WTC11 (cell line): Measurements from ENCODE around the gene TLX1. TPM values are rescaled to one million over a fixed set of nuclear protein-coding genes. Genes with fewer than 3 reads are reported as not detected.

Source experiments
- ATAC-seq: fragments of 200-7000 bp; cut with Tn5 transposase; 2 replicates; pipeline ENCODE4 v1.10.0; 2021; ENCODE audit warnings: mild to moderate bottlenecking, moderate library complexity
- CTCF ChIA-PET: fragments of 300-600 bp; sonication (Branson Sonifier 250); formaldehyde crosslinking; loops from one replicate; lab custom pipeline; 2021; ENCODE audit warnings: antibody characterized with exemption; lab: Charles Lee
- POLR2A ChIA-PET: fragments of 350-600 bp; sonication (Branson Sonifier 250); formaldehyde crosslinking; loops from one replicate; lab custom pipeline; 2021; ENCODE audit warnings: antibody characterized with exemption; lab: Charles Lee
- DNase-seq: peaks from one replicate; pipeline ENCODE4 v3.0.0; 2021; ENCODE audit warnings: low spot score
- H3K27ac Mint-ChIP-seq: 2 replicates; pipeline ENCODE4 v1.8.0; 2021; ENCODE audit warnings: mixed read lengths
- H3K27me3 Mint-ChIP-seq: 2 replicates; pipeline ENCODE4 v1.8.0; 2021; ENCODE audit warnings: low read depth, mild to moderate bottlenecking, moderate library complexity, mixed read lengths
- H3K36me3 Mint-ChIP-seq: 2 replicates; pipeline ENCODE4 v1.8.0; 2021; ENCODE audit warnings: mixed read lengths
- H3K4me1 Mint-ChIP-seq: 2 replicates; pipeline ENCODE4 v1.8.0; 2022; ENCODE audit warnings: mixed read lengths
- H3K4me3 Mint-ChIP-seq: 2 replicates; pipeline ENCODE4 v1.8.0; 2021; ENCODE audit warnings: mild to moderate bottlenecking, moderate library complexity, mixed read lengths
- H3K9me3 Mint-ChIP-seq: 2 replicates; pipeline ENCODE4 v1.8.0; 2021; ENCODE audit warnings: mixed read lengths
- ESRRA ChIP-seq: sonication (generic); formaldehyde crosslinking; IDR thresholded peaks from 2 replicates; pipeline ENCODE4 v1.8.1; 2022; ENCODE audit warnings: mild to moderate bottlenecking, missing genetic modification reagents, borderline replicate concordance
- FOXK1 ChIP-seq: sonication (generic); formaldehyde crosslinking; IDR thresholded peaks from 2 replicates; pipeline ENCODE4 v1.8.0; 2022; ENCODE audit warnings: mild to moderate bottlenecking, moderate library complexity, missing genetic modification reagents
- IRF2 ChIP-seq: sonication (generic); formaldehyde crosslinking; IDR thresholded peaks from 2 replicates; pipeline ENCODE4 v1.8.0; 2022; ENCODE audit warnings: low read depth, missing genetic modification reagents, borderline replicate concordance
- KAT7 ChIP-seq: sonication (generic); formaldehyde crosslinking; IDR thresholded peaks from 2 replicates; pipeline ENCODE4 v1.8.1; 2023; ENCODE audit warnings: missing genetic modification reagents, mild to moderate bottlenecking, borderline replicate concordance
- NFYB ChIP-seq: sonication (generic); formaldehyde crosslinking; conservative IDR thresholded peaks from 2 replicates; pipeline ENCODE4 v1.8.0; 2022; ENCODE audit warnings: low read depth, missing genetic modification reagents
- NR2C2 ChIP-seq: sonication (generic); formaldehyde crosslinking; IDR thresholded peaks from 2 replicates; pipeline ENCODE4 v1.8.0; 2022; ENCODE audit warnings: mild to moderate bottlenecking, missing genetic modification reagents
- SP1 ChIP-seq: sonication (generic); formaldehyde crosslinking; conservative IDR thresholded peaks from 2 replicates; pipeline ENCODE4 v1.8.1; 2022; ENCODE audit warnings: missing genetic modification reagents
- ZNF671 ChIP-seq: fragments of 250-450 bp; sonication (Bioruptor Pico); IDR thresholded peaks from 2 replicates; pipeline ENCODE4 v1.8.0; 2021; ENCODE audit warnings: mild to moderate bottlenecking
- total RNA-seq: library from RNA; stranded (reverse); gene quantifications from 3 replicates; pipeline ENCODE4 v1.2.3, GENCODE V29; 2021
- TF ChIP-seq, protein P1 (sequence below): sonication (generic); formaldehyde crosslinking; IDR thresholded peaks from 2 replicates; pipeline ENCODE4 v1.8.0; 2023; ENCODE audit warnings: missing genetic modification reagents, mild to moderate bottlenecking, borderline replicate concordance
- TF ChIP-seq, protein P2 (sequence below): fragments of 250-450 bp; sonication (Bioruptor Pico); IDR thresholded peaks from 2 replicates; pipeline ENCODE4 v1.8.0; 2021; ENCODE audit warnings: mild to moderate bottlenecking
- TF ChIP-seq, protein P3 (sequence below): sonication (generic); formaldehyde crosslinking; IDR thresholded peaks from 2 replicates; pipeline ENCODE4 v1.8.1; 2023; ENCODE audit warnings: mild to moderate bottlenecking, missing genetic modification reagents
- TF ChIP-seq, protein P4 (sequence below): sonication (generic); formaldehyde crosslinking; IDR thresholded peaks from 2 replicates; pipeline ENCODE4 v1.8.1; 2023; ENCODE audit warnings: mild to moderate bottlenecking, moderate library complexity, missing genetic modification reagents
- TF ChIP-seq, protein P5 (sequence below): sonication (generic); formaldehyde crosslinking; conservative IDR thresholded peaks from 2 replicates; pipeline ENCODE4 v1.8.1; 2022; ENCODE audit warnings: mild to moderate bottlenecking, missing genetic modification reagents
- TF ChIP-seq, protein P6 (sequence below): sonication (generic); formaldehyde crosslinking; IDR thresholded peaks from 2 replicates; pipeline ENCODE4 v1.8.1; 2023; ENCODE audit warnings: mild to moderate bottlenecking, missing genetic modification reagents, borderline replicate concordance
- TF ChIP-seq, protein P7 (sequence below): sonication (generic); formaldehyde crosslinking; IDR thresholded peaks from 2 replicates; pipeline ENCODE4 v1.8.1; 2022; ENCODE audit warnings: missing genetic modification reagents, borderline replicate concordance

TLX1 gene
- total RNA-seq, 1 experiment from 2014 or later = 4.6 TPM

DNA sequence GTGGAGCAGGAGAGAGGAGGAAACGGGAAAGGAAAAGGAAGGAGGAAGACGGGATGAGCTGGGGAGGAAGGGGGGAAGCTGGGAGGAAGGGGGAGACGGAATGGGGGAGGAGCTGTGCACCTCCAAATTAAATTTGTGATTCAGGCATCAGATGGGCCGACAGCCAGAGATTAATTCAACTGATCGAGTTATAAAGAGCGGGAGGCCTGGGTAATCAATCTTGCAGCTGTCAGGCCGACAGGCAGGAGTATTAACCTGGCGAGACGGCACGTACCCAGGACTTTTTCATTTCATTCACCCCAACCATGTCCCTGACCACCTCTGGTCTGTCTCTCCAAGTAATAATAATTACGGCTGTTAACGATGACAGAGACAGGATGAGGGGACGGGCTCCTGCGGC lies 43.1 kb upstream of the TLX1 start:
- Mint-ChIP-seq H3K4me3 (no peak overlapping the region), H3K27me3 (peaks cover 28% of the 10 kb centered on the region), H3K36me3 (no peaks in the 10 kb centered on the region), H3K4me1 (peaks cover 4% of the 10 kb centered on the region; the same call in 1 of the 2 replicates), H3K9me3 (no peaks in the 10 kb centered on the region), H3K27ac (no peak overlapping the region)
- DNase-seq = no peak
- ChIA-PET POLR2A (interaction anchor here (0.5 kb wide), 1 partner anchor 143 kb away, joined by 7 read pairs; no protein-coding TSS in a partner anchor), CTCF (interaction anchor here (1.2 to 1.9 kb wide), 2 partner anchors 27 to 74 kb away, joined by 5 read pairs; partner anchors contain the start of gene KAZALD1)
- ATAC-seq = no peak
- no peak for TF ChIP-seq ESRRA (CRISPR knock-in tag)
- TF ChIP-seq, protein P1, sequence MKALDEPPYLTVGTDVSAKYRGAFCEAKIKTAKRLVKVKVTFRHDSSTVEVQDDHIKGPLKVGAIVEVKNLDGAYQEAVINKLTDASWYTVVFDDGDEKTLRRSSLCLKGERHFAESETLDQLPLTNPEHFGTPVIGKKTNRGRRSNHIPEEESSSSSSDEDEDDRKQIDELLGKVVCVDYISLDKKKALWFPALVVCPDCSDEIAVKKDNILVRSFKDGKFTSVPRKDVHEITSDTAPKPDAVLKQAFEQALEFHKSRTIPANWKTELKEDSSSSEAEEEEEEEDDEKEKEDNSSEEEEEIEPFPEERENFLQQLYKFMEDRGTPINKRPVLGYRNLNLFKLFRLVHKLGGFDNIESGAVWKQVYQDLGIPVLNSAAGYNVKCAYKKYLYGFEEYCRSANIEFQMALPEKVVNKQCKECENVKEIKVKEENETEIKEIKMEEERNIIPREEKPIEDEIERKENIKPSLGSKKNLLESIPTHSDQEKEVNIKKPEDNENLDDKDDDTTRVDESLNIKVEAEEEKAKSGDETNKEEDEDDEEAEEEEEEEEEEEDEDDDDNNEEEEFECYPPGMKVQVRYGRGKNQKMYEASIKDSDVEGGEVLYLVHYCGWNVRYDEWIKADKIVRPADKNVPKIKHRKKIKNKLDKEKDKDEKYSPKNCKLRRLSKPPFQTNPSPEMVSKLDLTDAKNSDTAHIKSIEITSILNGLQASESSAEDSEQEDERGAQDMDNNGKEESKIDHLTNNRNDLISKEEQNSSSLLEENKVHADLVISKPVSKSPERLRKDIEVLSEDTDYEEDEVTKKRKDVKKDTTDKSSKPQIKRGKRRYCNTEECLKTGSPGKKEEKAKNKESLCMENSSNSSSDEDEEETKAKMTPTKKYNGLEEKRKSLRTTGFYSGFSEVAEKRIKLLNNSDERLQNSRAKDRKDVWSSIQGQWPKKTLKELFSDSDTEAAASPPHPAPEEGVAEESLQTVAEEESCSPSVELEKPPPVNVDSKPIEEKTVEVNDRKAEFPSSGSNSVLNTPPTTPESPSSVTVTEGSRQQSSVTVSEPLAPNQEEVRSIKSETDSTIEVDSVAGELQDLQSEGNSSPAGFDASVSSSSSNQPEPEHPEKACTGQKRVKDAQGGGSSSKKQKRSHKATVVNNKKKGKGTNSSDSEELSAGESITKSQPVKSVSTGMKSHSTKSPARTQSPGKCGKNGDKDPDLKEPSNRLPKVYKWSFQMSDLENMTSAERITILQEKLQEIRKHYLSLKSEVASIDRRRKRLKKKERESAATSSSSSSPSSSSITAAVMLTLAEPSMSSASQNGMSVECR = no peak
- TF ChIP-seq, protein P2, sequence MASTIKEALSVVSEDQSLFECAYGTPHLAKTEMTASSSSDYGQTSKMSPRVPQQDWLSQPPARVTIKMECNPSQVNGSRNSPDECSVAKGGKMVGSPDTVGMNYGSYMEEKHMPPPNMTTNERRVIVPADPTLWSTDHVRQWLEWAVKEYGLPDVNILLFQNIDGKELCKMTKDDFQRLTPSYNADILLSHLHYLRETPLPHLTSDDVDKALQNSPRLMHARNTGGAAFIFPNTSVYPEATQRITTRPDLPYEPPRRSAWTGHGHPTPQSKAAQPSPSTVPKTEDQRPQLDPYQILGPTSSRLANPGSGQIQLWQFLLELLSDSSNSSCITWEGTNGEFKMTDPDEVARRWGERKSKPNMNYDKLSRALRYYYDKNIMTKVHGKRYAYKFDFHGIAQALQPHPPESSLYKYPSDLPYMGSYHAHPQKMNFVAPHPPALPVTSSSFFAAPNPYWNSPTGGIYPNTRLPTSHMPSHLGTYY (CRISPR knock-in tag) = no peak
- TF ChIP-seq ZNF671 (CRISPR knock-in tag) = no peak
- TF ChIP-seq, protein P3, sequence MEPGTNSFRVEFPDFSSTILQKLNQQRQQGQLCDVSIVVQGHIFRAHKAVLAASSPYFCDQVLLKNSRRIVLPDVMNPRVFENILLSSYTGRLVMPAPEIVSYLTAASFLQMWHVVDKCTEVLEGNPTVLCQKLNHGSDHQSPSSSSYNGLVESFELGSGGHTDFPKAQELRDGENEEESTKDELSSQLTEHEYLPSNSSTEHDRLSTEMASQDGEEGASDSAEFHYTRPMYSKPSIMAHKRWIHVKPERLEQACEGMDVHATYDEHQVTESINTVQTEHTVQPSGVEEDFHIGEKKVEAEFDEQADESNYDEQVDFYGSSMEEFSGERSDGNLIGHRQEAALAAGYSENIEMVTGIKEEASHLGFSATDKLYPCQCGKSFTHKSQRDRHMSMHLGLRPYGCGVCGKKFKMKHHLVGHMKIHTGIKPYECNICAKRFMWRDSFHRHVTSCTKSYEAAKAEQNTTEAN (CRISPR knock-in tag) = no peak
- no peak for TF ChIP-seq KAT7
- TF ChIP-seq, protein P4, sequence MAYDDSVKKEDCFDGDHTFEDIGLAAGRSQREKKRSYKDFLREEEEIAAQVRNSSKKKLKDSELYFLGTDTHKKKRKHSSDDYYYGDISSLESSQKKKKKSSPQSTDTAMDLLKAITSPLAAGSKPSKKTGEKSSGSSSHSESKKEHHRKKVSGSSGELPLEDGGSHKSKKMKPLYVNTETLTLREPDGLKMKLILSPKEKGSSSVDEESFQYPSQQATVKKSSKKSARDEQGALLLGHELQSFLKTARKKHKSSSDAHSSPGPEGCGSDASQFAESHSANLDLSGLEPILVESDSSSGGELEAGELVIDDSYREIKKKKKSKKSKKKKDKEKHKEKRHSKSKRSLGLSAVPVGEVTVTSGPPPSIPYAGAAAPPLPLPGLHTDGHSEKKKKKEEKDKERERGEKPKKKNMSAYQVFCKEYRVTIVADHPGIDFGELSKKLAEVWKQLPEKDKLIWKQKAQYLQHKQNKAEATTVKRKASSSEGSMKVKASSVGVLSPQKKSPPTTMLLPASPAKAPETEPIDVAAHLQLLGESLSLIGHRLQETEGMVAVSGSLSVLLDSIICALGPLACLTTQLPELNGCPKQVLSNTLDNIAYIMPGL (CRISPR knock-in tag) = no peak
- TF ChIP-seq, protein P5, sequence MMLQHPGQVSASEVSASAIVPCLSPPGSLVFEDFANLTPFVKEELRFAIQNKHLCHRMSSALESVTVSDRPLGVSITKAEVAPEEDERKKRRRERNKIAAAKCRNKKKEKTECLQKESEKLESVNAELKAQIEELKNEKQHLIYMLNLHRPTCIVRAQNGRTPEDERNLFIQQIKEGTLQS (CRISPR knock-in tag) = no peak

DNA sequence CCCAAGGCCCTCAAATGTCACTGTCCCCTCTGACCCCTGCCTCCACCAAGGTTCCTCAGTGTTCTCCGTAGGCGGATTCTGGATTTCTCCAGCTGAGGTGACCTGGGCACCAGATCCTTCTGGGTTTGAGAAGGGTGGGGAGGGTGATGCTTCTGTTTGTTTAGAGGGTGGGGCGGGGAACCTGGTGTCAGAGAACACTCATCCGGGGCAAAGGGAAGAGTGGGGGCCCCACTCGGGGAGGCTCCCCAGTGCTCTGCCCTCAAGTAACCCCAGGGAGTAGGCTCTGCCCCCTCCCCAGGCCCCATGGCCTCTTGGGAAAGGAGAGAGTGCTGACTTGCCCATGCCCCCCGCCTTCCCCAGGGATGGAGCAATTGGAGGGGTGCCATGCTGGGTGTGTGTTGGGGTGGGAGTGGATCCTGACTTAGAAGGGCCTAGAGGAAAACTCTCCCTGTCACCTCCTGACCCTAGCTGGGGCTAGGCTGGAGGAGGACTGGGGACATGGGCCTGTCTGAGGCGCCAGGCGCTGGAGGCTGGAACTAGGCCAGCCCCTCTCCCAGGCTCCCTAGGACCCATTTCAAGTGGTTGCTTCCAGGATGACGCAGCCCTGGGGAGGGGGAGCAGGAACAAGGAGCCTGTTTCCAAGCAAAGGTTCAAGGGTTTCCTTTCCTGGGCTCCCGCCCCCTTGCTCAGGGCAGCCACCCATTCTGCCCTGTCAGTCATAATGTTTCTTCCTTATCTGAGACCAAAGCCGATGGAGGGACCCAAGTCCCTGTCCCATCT lies 41.4 kb upstream of the TLX1 start:
- CTCF ChIA-PET = interaction anchor here (9.7 kb wide), 1 partner anchor 40 kb away, joined by 219 read pairs; the partner anchor contains the start of gene TLX1
- no peak overlapping the region for H3K27ac Mint-ChIP-seq
- H3K27me3 Mint-ChIP-seq = peaks cover 21% of the 10 kb centered on the region
- H3K4me1 Mint-ChIP-seq = peaks cover 12% of the 10 kb centered on the region
- DNase-seq (no peak), ATAC-seq (no peak)
- no peak overlapping the region for H3K4me3 Mint-ChIP-seq
- H3K36me3 Mint-ChIP-seq = no peaks in the 10 kb centered on the region
- POLR2A ChIA-PET = no interaction called here
- no peaks in the 10 kb centered on the region for H3K9me3 Mint-ChIP-seq
- TF ChIP-seq SP1 (CRISPR knock-in tag) (no peak), IRF2 (CRISPR knock-in tag) (no peak), NR2C2 (CRISPR knock-in tag) (no peak), NFYB (CRISPR knock-in tag) (no peak), FOXK1 (CRISPR knock-in tag) (no peak)
- TF ChIP-seq, protein P6, sequence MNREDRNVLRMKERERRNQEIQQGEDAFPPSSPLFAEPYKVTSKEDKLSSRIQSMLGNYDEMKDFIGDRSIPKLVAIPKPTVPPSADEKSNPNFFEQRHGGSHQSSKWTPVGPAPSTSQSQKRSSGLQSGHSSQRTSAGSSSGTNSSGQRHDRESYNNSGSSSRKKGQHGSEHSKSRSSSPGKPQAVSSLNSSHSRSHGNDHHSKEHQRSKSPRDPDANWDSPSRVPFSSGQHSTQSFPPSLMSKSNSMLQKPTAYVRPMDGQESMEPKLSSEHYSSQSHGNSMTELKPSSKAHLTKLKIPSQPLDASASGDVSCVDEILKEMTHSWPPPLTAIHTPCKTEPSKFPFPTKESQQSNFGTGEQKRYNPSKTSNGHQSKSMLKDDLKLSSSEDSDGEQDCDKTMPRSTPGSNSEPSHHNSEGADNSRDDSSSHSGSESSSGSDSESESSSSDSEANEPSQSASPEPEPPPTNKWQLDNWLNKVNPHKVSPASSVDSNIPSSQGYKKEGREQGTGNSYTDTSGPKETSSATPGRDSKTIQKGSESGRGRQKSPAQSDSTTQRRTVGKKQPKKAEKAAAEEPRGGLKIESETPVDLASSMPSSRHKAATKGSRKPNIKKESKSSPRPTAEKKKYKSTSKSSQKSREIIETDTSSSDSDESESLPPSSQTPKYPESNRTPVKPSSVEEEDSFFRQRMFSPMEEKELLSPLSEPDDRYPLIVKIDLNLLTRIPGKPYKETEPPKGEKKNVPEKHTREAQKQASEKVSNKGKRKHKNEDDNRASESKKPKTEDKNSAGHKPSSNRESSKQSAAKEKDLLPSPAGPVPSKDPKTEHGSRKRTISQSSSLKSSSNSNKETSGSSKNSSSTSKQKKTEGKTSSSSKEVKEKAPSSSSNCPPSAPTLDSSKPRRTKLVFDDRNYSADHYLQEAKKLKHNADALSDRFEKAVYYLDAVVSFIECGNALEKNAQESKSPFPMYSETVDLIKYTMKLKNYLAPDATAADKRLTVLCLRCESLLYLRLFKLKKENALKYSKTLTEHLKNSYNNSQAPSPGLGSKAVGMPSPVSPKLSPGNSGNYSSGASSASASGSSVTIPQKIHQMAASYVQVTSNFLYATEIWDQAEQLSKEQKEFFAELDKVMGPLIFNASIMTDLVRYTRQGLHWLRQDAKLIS (CRISPR knock-in tag) = no peak
- TF ChIP-seq, protein P3 (CRISPR knock-in tag) = no peak
- TF ChIP-seq, protein P7, sequence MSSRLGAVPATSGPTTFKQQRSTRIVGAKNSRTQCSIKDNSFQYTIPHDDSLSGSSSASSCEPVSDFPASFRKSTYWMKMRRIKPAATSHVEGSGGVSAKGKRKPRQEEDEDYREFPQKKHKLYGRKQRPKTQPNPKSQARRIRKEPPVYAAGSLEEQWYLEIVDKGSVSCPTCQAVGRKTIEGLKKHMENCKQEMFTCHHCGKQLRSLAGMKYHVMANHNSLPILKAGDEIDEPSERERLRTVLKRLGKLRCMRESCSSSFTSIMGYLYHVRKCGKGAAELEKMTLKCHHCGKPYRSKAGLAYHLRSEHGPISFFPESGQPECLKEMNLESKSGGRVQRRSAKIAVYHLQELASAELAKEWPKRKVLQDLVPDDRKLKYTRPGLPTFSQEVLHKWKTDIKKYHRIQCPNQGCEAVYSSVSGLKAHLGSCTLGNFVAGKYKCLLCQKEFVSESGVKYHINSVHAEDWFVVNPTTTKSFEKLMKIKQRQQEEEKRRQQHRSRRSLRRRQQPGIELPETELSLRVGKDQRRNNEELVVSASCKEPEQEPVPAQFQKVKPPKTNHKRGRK (CRISPR knock-in tag) = no peak
